Endothelial cell (in vitro differentiated cells): ENCODE data around the gene CRIP3. TPM values are rescaled to one million over a fixed set of nuclear protein-coding genes. Genes with fewer than 3 reads are reported as not detected.

Experiments
- DNase-seq: peaks from one replicate; pipeline ENCODE4 v3.0.0; 2021; ENCODE audit warnings: low spot score
- H3K27ac Mint-ChIP-seq: one replicate; pipeline ENCODE4 v1.8.0; 2021; ENCODE audit warnings: mixed read lengths, inconsistent platforms; ENCODE audit not compliant: unreplicated experiment
- H3K27me3 Mint-ChIP-seq: one replicate; pipeline ENCODE4 v1.8.0; 2021; ENCODE audit warnings: mild to moderate bottlenecking, moderate library complexity, mixed read lengths, inconsistent platforms; ENCODE audit not compliant: unreplicated experiment
- H3K36me3 Mint-ChIP-seq: one replicate; pipeline ENCODE4 v1.8.0; 2021; ENCODE audit warnings: mild to moderate bottlenecking, low read depth, mixed read lengths, inconsistent platforms; ENCODE audit not compliant: unreplicated experiment
- H3K4me1 Mint-ChIP-seq: one replicate; pipeline ENCODE4 v1.8.0; 2021; ENCODE audit warnings: mild to moderate bottlenecking, mixed read lengths, inconsistent platforms; ENCODE audit not compliant: unreplicated experiment
- H3K4me3 Mint-ChIP-seq: one replicate; pipeline ENCODE4 v1.8.0; 2021; ENCODE audit warnings: mild to moderate bottlenecking, mixed read lengths, inconsistent platforms; ENCODE audit not compliant: unreplicated experiment
- H3K9me3 Mint-ChIP-seq: one replicate; pipeline ENCODE4 v1.8.0; 2021; ENCODE audit warnings: mixed read lengths, inconsistent platforms; ENCODE audit not compliant: unreplicated experiment
- CTCF ChIP-seq: fragments of 200-600 bp; sonication (generic); IDR thresholded peaks from one replicate; pipeline ENCODE4 v1.5.0; 2021; ENCODE audit warnings: antibody characterized with exemption; ENCODE audit not compliant: unreplicated experiment
- total RNA-seq: library from RNA; stranded (reverse); fragmentation: NEBNext Ultra II Directional; extraction: Animal tissue kit (Norgen Biotek cat#: 25700); gene quantifications from one replicate; pipeline ENCODE4 v1.2.1, GENCODE V29; 2021; ENCODE audit not compliant: unreplicated experiment

Gene CRIP3
- total RNA-seq, 1 donor from 2014 or later: 1.1 TPM

- peaks cover 5% of the 10 kb centered on the region for H3K27me3 Mint-ChIP-seq
- H3K4me3 Mint-ChIP-seq: no peak overlapping the region
- no peak for DNase-seq
- H3K36me3 Mint-ChIP-seq: no peaks in the 10 kb centered on the region
- H3K9me3 Mint-ChIP-seq: no peaks in the 10 kb centered on the region
- no peak overlapping the region for H3K27ac Mint-ChIP-seq
- H3K4me1 Mint-ChIP-seq: peaks cover 4% of the 10 kb centered on the region
- TF ChIP-seq CTCF: no peak
Measured at GRCh38 chr6:43287717-43288679, 20.6 kb downstream of the CRIP3 start.

- DNase-seq: no peak
- no peak overlapping the region for H3K27ac Mint-ChIP-seq
Measured at GRCh38 chr6:43286980-43287716, 21.5 kb downstream of the CRIP3 start.

GRCh38 chr6:43286456-43286979 is 22.1 kb downstream of the CRIP3 start:
- no peaks in the 10 kb centered on the region for H3K36me3 Mint-ChIP-seq

More at GRCh38 chr6:43286980-43287716, 21.5 kb downstream of the CRIP3 start:
- Mint-ChIP-seq H3K4me3 (no peak overlapping the region), H3K9me3 (no peaks in the 10 kb centered on the region), H3K36me3 (no peaks in the 10 kb centered on the region), H3K4me1 (peaks cover 9% of the 10 kb centered on the region), H3K27me3 (peaks cover 5% of the 10 kb centered on the region)
- TF ChIP-seq CTCF: no peak

GRCh38 chr6:43285832-43286231 is 22.8 kb downstream of the CRIP3 start:
- H3K27ac Mint-ChIP-seq: no peak overlapping the region
- H3K27me3 Mint-ChIP-seq: peaks cover 8% of the 10 kb centered on the region

More at GRCh38 chr6:43286456-43286979, 22.1 kb downstream of the CRIP3 start:
- Mint-ChIP-seq H3K9me3 (no peaks in the 10 kb centered on the region), H3K27ac (no peak overlapping the region), H3K4me1 (peaks cover 10% of the 10 kb centered on the region), H3K27me3 (peaks cover 8% of the 10 kb centered on the region), H3K4me3 (no peak overlapping the region)
- no peak for TF ChIP-seq CTCF
- no peak for DNase-seq

More at GRCh38 chr6:43285832-43286231, 22.8 kb downstream of the CRIP3 start:
- TF ChIP-seq CTCF: no peak
- H3K36me3 Mint-ChIP-seq: no peaks in the 10 kb centered on the region
- no peaks in the 10 kb centered on the region for H3K9me3 Mint-ChIP-seq
- H3K4me3 Mint-ChIP-seq: no peak overlapping the region
- no peak for DNase-seq
- peaks cover 10% of the 10 kb centered on the region for H3K4me1 Mint-ChIP-seq
